Parathyroid adenoma (tissue), 2 donors: Measurements from ENCODE around the gene ZNF154.

Experiments used
- H2AFZ ChIP-seq: fragments of 300-600 bp; sonication (generic); one replicate; pipeline ENCODE4 v1.7.0; 2017; ENCODE audit warnings: antibody characterized with exemption, mild to moderate bottlenecking
- H3K27ac ChIP-seq: fragments of 300-600 bp; sonication (generic); one replicate; pipeline ENCODE4 v1.7.0; 2017
- H3K27me3 ChIP-seq: fragments of 300-600 bp; sonication (generic); one replicate; pipeline ENCODE4 v1.7.0; 2017; ENCODE audit warnings: low read length; ENCODE audit not compliant: control insufficient read depth, insufficient read depth
- H3K36me3 ChIP-seq: fragments of 300-600 bp; sonication (generic); one replicate; pipeline ENCODE4 v1.7.0; 2017; ENCODE audit warnings: low read length; ENCODE audit not compliant: control insufficient read depth, insufficient read depth
- H3K4me1 ChIP-seq: fragments of 300-600 bp; sonication (generic); one replicate; pipeline ENCODE4 v1.7.0; 2017; ENCODE audit warnings: control low read depth
- H3K4me2 ChIP-seq: fragments of 300-600 bp; sonication (generic); one replicate; pipeline ENCODE4 v1.7.0; 2017; ENCODE audit warnings: low read length
- H3K4me3 ChIP-seq: fragments of 300-600 bp; sonication (generic); one replicate; pipeline ENCODE4 v1.7.0; 2017; ENCODE audit warnings: low read depth, low read length
- H3K79me2 ChIP-seq: fragments of 300-600 bp; sonication (generic); one replicate; pipeline ENCODE4 v1.7.0; 2017; ENCODE audit warnings: control low read depth
- H3K9ac ChIP-seq: fragments of 300-600 bp; sonication (generic); one replicate; pipeline ENCODE4 v1.7.0; 2017; ENCODE audit warnings: mild to moderate bottlenecking
- H3K9me3 ChIP-seq: fragments of 300-600 bp; sonication (generic); one replicate; pipeline ENCODE4 v1.7.0; 2017; ENCODE audit warnings: low read length; ENCODE audit not compliant: control insufficient read depth
- TF ChIP-seq, protein P1 (sequence below): fragments of 300-600 bp; sonication (generic); IDR thresholded peaks from one replicate; pipeline ENCODE4 v1.7.0; 2017; ENCODE audit warnings: antibody characterized with exemption, mild to moderate bottlenecking
- donor health status: primary hyperparathyroidism.

Gene ZNF154

DNA sequence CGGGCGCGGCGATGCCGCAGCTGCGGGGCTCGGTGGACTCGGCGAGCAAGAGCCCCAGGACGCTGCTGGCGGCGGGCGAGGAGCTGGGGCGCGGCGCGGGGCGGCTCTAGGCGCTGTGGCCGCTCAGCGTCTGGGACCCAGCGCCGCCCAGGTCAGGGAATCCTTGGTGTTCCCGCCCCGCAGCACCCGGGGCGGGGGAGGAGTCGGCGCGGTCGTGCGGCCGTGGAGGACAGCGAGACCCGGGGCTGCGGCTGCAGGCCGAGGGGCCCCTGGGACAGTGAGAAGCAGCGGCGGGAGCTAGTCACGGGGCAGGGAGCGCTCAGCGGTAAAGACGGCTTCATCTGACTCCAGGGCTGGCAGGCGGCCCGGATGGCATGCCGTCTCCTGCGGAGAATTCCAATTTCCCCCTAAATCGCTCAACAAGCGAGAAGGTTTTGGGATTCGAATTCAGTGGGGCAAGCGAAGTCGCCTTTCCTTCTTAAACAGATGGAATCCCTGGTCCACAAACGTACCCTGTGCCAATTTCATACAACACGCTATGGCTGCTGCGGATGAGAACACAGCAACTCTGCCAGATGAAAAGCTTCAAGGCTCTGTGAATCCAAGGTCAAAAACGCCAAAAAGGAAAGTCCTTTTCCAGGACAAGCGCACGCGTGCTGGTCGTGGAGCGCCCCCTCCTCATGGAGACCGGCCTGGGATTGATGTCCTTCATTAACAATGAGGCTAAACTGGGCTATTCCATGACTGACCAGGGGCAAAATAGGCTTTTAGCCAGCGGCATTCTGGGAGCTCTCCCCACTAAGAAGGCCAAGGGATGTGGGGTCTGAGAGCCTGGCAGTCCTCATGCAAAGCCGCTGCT lies 44.5 kb downstream of the ZNF154 start:
- Histone ChIP-seq H2AFZ (peak overlapping the region; percentile 99), H3K4me2 (peak overlapping the region; percentile 65), H3K4me3 (peak overlapping the region; percentile 65), H3K27me3 (no peaks in the 10 kb centered on the region), H3K9me3 (no peaks in the 10 kb centered on the region), H3K79me2 (no peaks in the 10 kb centered on the region), H3K27ac (peak overlapping the region; percentile 80), H3K36me3 (no peaks in the 10 kb centered on the region), H3K4me1 (peaks cover 4% of the 10 kb centered on the region), H3K9ac (peak overlapping the region; percentile 19)
- TF ChIP-seq, protein P1, sequence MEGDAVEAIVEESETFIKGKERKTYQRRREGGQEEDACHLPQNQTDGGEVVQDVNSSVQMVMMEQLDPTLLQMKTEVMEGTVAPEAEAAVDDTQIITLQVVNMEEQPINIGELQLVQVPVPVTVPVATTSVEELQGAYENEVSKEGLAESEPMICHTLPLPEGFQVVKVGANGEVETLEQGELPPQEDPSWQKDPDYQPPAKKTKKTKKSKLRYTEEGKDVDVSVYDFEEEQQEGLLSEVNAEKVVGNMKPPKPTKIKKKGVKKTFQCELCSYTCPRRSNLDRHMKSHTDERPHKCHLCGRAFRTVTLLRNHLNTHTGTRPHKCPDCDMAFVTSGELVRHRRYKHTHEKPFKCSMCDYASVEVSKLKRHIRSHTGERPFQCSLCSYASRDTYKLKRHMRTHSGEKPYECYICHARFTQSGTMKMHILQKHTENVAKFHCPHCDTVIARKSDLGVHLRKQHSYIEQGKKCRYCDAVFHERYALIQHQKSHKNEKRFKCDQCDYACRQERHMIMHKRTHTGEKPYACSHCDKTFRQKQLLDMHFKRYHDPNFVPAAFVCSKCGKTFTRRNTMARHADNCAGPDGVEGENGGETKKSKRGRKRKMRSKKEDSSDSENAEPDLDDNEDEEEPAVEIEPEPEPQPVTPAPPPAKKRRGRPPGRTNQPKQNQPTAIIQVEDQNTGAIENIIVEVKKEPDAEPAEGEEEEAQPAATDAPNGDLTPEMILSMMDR, result no peak

DNA sequence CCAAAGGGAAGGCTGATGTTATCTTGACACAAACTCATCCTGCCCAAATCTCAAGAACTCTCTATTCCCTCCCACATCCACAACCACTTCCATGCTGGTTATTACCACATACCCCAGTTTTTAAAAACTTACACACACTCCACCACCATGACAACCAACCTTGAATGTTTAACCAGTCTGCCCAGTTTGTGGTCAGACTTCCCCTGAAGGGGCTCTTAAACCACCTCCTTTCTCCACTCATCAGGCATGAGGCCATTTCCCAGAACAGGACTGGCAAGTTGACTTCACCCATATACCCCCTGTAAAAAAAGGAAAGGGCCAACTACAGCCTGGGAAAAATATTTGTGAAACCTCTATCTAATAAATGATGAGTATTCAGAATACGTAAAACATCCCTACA lies 52.7 kb downstream of the ZNF154 start:
- Histone ChIP-seq H3K27ac (no peak overlapping the region), H3K36me3 (no peaks in the 10 kb centered on the region), H3K4me3 (no peak overlapping the region), H3K4me2 (no peak overlapping the region), H3K27me3 (no peaks in the 10 kb centered on the region), H3K4me1 (no peaks in the 10 kb centered on the region), H3K79me2 (no peaks in the 10 kb centered on the region), H3K9ac (no peak overlapping the region), H3K9me3 (no peaks in the 10 kb centered on the region), H2AFZ (no peak overlapping the region)
- TF ChIP-seq, protein P1, result no peak

DNA sequence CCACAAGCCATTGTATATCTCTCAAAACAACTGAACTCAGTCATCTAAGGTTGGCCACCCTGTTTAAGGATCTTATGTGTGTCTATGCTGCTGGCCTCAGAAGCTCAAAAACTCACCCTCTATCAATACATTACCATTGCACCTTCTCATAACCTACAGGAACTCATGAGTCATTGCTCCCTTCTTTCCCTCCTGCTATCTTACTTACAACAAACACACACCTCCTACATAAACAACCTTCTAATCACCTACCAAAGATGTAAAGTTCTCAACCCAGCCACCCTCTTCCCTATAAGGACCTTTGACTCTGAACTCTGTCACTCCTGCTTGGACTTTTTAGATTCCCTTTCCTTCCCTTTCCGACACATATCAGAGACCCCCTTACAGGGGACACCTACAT lies 53.6 kb downstream of the ZNF154 start:
- Histone ChIP-seq H3K36me3 (no peaks in the 10 kb centered on the region), H3K9me3 (no peaks in the 10 kb centered on the region), H3K4me2 (no peak overlapping the region), H3K79me2 (no peaks in the 10 kb centered on the region), H3K27me3 (no peaks in the 10 kb centered on the region), H3K9ac (no peak overlapping the region), H2AFZ (no peak overlapping the region), H3K4me1 (no peaks in the 10 kb centered on the region), H3K4me3 (no peak overlapping the region), H3K27ac (no peak overlapping the region)
- TF ChIP-seq, protein P1, result no peak

DNA sequence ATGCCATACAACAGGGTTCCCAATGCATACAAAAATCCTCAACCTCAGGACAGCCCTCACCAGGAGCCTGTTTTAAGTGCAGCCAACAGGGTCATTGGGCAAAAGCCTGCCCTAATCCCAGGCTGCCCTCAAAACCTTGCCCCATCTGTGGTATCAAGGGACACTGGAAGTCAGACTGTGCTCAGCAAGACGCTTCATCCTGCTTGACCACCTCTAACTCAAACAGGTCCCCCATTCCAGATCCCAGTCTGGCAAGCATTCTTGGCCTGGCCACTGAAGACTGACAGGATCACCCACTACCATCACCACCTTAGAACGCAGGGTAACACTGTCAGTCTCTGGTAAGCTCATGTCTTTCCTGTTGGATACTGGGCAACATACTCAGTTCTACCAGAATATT lies 55.3 kb downstream of the ZNF154 start:
- no peak overlapping the region for H3K27ac ChIP-seq
- H3K27me3 ChIP-seq, result no peaks in the 10 kb centered on the region
- no peak overlapping the region for H3K4me2 ChIP-seq
- H3K4me3 ChIP-seq, result no peak overlapping the region
- H3K36me3 ChIP-seq, result no peaks in the 10 kb centered on the region
- TF ChIP-seq, protein P1, result no peak
- H2AFZ ChIP-seq, result no peak overlapping the region
- H3K79me2 ChIP-seq, result no peaks in the 10 kb centered on the region
- H3K9ac ChIP-seq, result no peak overlapping the region
- no peaks in the 10 kb centered on the region for H3K4me1 ChIP-seq
- H3K9me3 ChIP-seq, result no peaks in the 10 kb centered on the region

DNA sequence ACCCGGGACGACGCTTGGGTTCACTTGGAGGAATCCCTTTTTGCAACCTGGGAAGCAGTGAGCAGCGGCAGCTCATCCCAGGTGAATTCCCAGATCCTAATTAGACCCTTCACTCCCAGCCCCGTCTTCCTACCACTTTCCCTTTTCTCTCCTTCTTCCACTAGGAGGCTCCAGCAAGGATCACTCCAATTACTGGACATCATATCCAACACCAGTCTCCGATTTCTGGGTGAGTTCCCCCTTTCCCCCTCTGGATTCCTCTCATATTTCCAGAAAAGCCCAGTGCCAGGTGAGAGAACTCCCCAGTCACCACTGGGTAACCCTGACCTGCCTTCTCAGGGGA lies 57.4 kb downstream of the ZNF154 start:
- H3K9me3 ChIP-seq, result no peaks in the 10 kb centered on the region
- no peak overlapping the region for H3K4me3 ChIP-seq
- peak overlapping the region; percentile 59 for H2AFZ ChIP-seq

More for the DNA sequence above, 57.4 kb downstream of the ZNF154 start:
- TF ChIP-seq, protein P1, result no peak
- H3K27ac ChIP-seq, result no peak overlapping the region
- no peaks in the 10 kb centered on the region for H3K79me2 ChIP-seq
- H3K27me3 ChIP-seq, result no peaks in the 10 kb centered on the region
- H3K4me2 ChIP-seq, result no peak overlapping the region
- no peak overlapping the region for H3K9ac ChIP-seq
- no peaks in the 10 kb centered on the region for H3K36me3 ChIP-seq
- no peaks in the 10 kb centered on the region for H3K4me1 ChIP-seq
